HG02970 (cell line): ENCODE results near the gene ACTN4.

Source experiments
- ATAC-seq: cut with Tn5 transposase; IDR thresholded peaks from one replicate; pipeline ENCODE4 v1.9.1; 2021; ENCODE audit warnings: mild to moderate bottlenecking, moderate library complexity, moderate number of reproducible peaks; ENCODE audit not compliant: unreplicated experiment, low FRiP score

ACTN4 gene

DNA sequence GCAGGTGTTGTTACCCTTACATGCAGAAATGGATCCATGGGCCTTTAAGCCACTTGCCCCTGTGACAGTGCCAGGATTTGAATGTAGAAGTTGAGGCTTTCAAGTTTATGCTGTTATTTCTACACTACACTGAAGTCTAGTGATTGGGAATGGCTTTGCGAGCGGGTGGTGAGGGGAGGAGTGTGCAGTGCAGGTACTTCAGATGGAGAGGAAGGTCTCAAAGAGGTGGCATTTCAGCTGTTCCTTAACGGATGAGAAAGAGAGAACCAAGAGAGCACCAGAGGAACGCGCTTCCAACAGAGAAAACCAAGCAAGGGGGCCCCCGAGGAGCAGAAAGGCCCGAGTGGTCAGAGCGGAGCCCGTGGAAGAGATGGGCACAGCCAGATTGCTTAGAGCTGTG, 13.3 kb downstream of the ACTN4 start:
- no peak for ATAC-seq

DNA sequence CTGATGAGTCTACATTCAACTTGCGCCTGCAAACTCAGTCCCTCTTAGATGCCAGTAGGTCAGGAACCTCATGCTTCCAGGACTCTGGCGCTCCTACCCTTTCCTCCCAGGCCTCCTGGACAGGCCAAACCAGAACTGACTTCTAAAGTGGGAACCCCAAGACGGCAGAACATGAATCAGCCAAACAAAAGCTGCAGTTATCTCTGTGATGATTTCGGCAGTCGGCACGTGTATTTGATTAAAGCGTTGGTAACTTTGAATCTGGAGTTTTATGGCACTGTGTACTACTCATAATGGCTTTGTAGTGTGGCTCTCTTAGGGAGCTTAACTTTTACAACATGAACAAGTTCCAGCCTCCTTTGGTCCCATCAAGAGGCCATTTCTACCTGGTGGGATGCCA, 13.7 kb downstream of the ACTN4 start:
- ATAC-seq, result no peak

DNA sequence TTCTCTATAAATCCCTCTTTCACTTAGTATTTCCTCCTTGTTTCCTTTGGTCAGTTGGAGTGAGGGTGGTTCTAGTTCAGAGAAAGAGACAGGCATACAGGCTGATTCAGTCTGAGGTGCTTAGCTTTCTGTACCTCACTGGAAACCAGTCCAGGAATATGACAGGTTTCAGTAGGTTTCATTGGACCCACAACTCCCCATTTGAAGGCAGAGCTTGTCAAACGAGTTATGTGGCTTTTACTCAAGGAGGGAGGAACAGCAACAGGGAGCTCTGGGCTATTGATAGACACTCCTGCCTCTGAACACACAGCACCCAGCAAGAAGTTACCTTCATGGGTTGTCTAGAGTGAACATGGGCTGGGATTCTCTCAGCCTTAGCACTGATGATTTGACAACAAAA, 14.5 kb downstream of the ACTN4 start:
- ATAC-seq, result no peak

DNA sequence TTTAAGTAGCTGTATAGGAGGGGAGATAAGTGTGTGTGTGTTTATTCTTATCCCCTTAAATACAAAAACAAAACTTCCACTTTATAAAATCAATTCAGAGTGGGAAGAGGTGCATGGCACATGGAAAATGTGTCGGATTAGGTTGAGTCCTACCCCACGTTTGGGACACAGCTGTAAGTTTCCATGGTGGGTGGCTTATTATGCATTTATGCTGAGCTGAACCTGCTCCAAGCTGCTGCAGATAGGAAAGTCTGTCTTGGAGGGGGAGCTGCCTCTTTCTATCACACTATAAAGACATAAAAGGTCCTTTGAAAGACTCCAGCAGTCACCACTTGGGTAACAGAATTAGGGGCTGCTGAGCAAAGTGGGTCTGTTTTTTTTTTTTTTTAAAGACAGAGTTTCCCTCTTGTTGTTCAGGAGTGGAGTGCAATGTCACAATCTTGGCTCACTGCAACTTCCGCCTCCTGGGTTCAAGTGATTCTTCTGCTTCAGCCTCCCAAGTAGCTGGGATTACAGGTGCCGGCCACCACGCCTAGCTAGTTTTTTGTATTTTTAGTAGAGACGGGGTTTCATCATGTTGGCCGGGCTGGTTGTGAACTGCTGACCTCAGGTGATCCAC, 15.2 kb downstream of the ACTN4 start:
- ATAC-seq, result no peak

DNA sequence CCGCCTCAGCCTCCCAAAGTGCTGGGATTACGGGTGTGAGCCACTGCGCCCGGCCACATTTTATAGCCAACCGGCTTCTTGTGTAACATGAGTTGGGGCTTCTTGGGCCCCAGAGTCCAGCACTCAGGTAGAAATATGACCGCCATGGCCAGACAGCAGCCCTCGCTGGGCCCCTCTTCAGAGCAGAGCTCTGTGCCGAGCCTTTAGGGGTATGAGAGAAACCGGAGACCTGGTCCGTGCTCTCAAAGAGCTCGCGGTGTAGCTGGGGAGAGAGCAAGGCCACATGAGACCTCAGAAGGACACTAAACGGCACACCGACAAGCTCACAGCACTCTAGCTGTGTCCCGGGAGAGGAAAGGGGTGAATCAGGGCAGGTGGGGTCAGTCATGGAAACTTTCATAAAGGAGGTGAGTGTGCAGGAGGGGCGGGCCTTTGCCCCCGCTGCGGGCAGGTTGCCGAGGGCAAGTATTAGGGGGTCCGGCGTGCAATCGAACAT, 15.8 kb downstream of the ACTN4 start:
- no peak for ATAC-seq

DNA sequence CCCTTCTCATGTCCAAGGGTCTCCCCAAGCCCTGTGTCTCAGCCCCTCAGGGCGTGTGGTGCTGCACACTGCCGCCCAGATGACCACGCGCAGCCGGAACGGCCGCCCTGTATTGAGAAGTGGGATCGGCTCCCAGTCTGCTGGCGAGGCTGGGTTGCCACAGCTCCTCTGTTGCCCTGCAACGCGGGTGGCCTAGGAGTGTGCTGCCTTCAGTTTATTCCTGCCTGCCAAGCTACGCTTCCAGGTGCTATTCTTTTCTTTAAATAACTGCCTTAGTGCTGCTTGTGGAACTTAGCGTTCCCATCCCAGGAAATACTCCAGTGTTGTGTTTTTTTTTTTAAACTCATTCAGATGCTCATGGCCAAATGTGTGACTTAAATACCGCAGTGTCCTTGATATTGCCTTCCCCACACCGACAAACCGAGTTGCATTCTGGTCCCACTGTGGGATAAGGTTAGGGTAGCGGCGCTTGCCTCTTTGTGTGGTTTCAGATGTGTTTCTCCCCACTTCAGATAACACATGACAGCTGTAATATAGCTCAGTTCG, 16.6 kb downstream of the ACTN4 start:
- ATAC-seq, result no peak

DNA sequence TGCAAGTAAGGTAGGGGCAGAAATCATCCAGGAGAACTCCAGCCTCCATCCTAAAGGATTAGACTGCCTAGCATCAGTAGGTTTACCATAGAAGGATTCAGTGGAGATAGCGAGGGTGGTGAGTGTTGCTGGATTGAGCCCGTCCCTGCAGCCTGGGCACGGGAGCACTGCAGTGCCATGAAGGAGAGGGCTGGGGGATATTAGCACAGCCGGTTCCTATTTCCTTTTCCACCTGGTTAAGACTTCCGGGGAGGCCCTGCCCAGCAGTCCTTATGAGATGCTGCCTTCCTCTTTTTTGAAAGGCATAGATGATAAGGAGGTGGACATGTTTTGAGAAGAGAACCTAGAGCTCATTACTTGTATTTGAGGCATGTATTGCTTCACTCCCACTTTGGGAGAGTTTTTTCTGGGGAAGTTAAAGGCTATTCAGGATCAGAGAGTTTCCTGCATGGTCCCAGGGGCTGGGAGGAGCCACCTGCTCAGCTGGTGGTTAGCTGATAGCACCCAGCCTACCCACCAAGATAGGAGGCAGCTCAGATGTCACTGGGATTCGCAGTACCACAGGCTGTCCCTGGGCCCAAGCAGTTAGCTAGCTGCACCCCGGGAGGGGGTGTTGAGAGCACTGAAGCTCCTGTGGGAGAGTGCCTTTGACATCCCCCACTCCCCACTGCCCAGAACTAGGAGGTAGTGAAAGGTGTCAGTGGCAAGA, 17.2 kb downstream of the ACTN4 start:
- no peak for ATAC-seq

DNA sequence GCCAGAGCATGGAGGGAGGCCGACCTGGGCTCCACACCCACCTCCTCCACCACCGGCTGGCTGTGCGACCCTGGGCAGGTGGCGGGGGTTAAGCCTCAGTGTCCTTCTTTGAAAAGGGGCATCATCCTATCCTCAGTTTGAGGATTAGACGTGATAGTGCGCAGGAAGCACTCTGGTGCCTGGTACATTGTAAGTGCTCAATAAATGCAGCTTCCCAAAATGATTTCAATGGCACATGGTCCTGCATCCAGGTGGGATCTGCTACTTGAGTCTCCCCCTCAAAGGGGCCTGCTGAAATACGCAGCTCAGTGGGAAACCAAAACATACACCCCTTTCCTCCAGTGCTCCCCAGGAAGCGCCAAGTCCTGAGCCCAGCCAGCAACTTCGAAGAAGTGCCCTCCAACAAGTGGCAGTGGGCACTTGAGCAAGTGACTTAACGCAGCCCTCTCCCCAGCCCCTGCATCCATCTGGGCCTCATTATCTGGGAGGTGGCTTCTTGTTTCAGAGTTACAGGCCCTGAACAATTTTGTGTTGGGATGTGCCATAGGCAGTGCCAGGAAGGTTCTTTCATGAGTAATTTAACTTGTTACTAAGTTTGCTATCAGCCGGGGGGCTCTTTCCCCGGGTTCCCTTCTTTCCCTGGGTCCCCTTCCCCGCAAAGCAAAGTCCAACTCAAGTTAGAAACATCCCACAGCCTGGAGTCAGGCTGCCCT, 17.9 kb downstream of the ACTN4 start:
- no peak for ATAC-seq

DNA sequence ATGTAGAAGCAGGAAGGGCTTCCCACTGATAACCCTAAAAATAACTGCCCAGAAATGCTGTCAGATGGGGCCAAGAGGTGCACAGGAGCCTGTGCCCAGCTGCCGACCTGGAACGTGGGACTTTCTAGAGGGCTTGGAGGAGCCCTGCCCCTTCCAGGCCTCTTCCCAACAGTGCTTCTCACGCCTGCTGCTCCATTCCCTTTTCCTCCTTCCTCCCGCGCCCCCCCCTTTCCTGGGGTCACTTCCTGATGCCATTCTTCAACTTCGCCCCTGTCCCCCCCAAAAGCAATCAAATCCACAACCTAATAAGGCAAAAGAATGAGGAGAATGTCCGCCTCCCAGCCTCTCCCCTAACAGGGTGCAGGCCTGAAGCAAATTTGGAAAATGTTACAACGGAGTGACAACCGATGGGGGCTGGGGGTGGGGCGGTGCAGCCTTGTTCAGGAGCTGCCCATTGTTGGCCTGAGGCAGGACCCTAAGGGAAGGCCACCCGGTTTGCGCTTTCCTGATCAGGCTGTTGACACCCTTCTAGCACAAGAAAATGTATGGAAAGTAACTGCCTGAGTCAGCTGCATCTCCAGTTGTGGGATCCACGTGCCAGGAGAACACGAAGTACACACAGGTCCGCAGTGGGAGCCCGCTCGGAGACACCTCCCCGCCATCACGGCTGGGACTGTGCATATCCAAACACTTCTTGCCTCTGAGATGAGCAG, 18.7 kb downstream of the ACTN4 start:
- ATAC-seq, result no peak

DNA sequence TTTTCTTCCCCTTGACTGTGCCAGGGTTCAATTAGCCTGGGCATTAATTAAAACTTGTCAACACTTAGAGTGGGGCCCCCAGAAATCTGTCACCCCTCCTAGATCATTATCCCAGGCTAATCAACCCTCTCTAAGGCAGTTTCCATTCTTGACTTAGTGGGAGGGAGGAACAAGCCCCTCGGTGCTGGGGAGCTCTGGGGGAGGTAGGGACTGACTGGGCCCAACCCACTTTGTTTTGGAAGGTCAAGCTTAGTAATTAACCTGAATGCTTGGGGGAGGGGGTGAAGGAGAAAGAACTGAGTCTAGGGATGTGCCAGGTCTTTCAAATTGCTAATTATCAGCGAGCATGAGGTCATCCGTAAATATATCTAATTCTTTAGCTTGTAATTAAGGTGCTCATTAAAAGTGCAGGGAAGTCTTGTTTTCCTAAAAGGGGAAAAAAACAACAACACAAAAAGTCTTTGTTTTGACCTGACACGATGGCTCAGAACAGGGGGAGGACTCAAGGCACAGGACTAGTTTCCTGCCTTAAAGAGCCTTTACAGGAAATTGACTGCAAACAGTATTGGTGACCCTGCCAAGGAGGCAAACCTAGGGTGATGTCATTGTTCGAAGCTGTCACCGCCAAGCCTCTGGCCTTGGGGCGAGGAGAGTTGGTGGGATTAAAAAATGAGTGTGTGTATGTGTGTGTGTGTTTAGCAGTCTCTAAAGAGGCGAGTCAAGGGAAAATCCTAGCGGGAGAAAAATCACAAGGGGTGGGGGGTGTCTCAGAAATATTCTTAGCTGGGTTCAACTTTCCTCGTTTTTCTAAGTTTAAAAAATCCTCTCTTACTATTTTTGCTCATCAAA, 19.4 kb downstream of the ACTN4 start:
- ATAC-seq, result no peak

DNA sequence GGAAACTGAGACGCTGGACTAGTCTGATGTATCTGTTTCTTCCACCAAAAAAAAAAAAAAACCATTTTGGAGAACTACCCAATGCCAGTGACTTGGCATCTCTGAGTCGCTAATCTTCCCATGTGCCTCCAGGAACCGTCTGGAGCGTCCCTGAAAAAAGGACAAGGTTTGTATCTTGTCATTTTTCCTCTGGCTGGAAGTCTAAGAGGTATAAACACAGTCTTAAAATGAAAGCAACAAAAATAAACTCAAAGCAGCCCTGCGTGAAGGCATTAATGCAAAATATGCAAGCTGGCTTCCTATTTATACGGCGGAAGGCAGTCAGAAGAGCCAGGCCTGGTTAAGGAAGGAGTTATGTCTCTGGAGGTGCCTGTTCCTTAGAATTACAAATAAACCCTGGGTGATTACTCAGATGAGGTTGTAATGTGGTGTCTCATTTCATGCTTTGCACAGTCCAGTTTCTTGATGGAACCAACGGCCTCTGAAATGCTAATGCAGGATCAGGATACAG, 20.3 kb downstream of the ACTN4 start:
- ATAC-seq, result no peak

DNA sequence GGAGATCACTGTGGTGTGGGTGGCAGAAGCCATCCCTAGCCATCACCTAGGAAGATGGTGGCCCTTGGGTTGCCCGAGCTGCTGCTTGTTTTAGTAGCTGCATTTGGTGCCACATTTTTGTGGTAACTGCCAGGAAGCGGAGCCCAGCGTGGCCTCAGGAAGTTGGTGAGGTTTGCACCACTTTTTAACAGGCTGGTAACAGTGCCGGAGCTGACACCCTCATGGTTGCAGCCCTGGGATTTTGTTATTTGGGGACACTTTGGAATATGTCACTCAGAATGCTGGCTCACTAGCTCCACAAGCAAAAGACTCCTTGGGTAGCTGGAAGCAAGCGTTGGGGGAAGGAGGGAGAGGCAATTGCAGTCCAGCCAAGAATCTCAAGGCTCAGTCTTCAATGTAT, 22.1 kb downstream of the ACTN4 start:
- no peak for ATAC-seq

DNA sequence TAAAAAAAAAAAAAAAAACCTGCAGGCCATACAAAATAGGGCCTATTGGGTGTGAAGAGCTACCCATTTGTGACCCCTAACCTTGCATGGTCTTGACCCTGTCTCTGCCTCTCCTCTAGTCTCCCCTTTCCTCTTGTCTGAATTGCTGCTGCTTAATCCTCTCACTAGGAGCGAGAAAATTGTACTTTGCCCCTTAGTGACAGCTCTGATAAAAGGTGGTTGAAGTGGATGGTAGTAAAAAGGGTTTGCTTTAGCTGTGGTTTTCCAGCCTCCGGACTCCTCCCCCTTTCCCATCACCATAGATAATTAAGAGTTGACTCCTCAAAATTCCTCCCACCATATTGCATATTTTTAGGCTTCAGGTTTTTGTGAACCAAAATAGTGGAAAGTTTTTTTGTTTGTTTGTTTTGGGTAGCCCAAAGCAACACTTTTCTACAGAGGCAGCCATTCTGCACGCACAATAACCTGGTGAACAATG, 23.5 kb downstream of the ACTN4 start:
- no peak for ATAC-seq

DNA sequence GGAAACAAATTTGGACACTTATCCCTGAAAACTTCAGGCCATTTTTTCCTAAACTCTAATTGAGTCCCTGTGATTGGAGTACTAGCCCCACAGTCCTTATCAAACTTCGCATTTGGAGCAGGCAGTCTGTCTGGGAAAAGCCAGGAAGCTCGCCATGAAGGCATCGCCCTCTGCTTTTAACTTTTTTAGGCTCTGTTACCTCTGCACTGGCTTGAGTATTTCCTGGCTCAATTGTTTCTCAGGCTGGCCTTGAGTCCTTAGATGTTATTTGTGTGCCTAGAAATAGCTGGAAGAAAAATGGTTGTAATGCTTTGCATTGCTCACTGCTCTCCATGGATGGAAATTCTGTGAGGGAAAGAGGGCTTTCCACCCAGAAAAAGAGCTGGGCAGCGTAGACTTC, 24.2 kb downstream of the ACTN4 start:
- no peak for ATAC-seq

DNA sequence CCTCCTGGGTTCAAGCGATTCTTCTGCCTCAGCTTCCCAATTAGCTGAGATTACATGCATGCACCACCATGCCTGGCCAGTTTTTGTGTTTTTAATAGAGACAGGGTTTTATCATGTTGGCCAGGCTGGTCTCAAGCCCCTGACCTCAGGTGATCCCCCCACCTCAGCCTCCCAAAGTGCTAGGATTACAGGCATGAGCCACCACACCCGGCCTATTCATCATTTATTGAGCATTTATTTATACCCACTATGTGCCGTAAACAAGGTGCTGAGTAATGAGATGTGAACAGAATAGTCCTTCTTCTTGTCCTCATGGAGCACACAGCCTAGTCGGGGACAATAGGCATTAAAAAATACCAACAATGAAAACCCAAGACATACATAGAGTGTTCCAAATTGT, 25.6 kb downstream of the ACTN4 start:
- ATAC-seq, result no peak

DNA sequence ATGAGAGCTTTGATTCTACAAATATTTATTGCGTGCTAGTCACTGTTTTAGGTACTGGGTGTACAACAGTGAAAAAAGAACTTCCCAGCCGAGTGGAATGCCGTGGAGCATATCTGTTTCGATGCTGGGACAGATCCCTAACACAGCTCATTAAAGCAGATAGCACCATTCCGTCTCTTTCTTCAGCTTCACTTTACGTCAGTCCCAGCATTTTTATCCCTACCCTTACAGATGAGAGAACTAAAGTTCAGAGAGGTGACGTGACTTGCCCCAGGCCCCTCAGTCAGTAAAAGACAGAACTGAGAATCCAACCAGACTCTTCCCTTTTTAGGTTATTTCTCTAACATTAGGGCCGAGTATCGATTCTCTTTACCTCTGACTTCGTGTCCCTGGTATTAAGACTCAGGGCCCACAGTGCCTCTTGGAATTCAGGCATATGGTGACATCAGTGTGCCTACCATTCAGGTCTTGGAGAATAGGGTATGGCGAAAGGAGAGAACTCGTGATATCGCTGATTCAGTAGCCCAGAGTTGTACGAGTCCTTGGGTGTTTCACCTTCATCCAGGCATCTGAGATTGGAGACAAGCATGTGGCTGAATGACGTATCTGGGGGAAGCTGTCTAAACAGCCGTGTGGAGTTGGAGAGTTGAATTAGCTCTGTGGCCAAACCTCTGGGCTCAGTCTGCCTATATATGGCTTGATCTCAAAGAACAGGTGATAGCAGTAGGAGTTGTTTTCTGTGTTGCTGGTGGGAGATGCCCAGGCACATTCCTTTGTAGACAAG, 27.1 kb downstream of the ACTN4 start:
- ATAC-seq, result no peak

DNA sequence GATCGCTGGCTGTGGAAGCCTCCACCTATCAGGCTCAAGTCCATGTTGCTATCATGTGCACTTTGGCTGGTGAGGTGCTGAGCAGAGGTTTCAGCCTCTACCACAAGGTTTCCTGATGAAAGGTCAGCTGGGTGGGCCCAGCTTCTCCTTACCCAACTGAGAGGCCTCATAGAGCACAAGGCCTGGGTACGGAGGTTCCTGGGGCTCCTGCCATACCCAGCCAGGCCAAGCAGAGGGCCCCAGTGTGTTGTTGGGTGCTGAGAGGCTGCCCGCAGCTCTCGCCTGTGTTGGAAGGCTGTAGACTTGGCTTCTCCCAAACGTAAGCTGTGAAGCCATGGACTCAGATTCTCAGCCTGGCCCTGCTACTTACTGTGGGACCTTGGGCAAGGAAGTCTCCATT, 28.2 kb downstream of the ACTN4 start:
- no peak for ATAC-seq

DNA sequence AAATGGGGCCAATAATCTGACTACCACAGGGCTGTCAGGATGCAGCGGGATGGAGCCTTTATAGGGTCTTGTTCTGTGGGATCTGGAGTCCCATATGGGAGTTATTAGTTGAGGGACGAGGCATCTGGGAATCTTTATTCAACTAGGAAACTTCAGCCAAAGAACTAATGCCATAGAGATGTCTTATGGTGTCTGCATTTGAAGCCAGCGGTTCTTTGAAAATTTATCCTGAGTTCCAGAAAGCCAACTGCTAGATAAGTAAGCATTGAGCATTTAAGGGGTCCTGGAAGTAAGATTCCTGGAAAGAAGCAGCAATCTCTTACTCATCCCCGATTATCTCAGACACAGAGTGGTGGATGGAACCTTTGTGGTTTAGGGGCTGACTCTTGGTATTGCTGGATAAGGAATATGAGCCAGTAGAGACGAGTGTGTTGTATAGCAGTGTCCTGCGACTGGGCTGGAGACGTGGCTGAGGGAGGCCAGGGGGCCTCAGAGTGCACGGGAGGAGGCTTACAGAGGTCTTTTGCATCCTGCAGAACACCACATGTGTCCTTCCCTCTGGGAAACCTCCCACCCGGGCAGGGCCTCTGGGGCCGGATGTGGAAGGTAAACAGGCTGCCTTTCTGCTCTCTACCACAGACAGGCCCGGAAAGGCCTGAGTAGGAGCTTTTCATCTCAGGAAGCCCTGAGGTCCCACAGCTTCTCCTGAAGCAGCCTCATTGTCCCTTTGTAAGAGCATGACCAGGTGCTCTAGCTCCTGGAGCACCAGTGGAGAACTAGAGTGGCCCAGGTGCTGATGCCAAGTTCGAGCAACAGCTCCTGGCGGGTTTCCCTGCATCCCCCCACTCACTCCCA, 28.8 kb downstream of the ACTN4 start:
- no peak for ATAC-seq
